GM23338 (cell line): Measurements from ENCODE around the gene IRAK2. TPM values are rescaled to one million over a fixed set of nuclear protein-coding genes. Genes with fewer than 3 reads are reported as not detected.
A peak's percentile ranks its signal among the peaks of the same experiment; 100 is the strongest.

ENCODE experiments used
- ATAC-seq: fragments of 200-7000 bp; cut with Tn5 transposase; 3 replicates; pipeline ENCODE4 v1.9.1; 2020
- DNase-seq: peaks from one replicate; pipeline ENCODE4 v3.0.0-alpha.2; 2015; ENCODE audit warnings: low spot score
- H2AFZ ChIP-seq: fragments of 200-600 bp; sonication (generic); 2 replicates; pipeline ENCODE4 v1.8.0; 2016; ENCODE audit warnings: antibody characterized with exemption, mild to moderate bottlenecking, moderate library complexity
- H3F3A ChIP-seq: fragments of 200-600 bp; sonication (generic); replicated peaks from 2 replicates; pipeline ENCODE4 v1.8.0; 2017; ENCODE audit warnings: antibody characterized with exemption, mixed run types, low read depth
- H3K27ac ChIP-seq: fragments of 200-600 bp; sonication (generic); 2 replicates; pipeline ENCODE4 v1.6.1; 2016; ENCODE audit warnings: low read depth
- H3K27me3 ChIP-seq: fragments of 200-600 bp; sonication (generic); 2 replicates; pipeline ENCODE4 v1.8.0; 2016; ENCODE audit warnings: mild to moderate bottlenecking, mixed run types, moderate library complexity; ENCODE audit not compliant: insufficient read depth
- H3K36me3 ChIP-seq: fragments of 200-600 bp; sonication (generic); 2 replicates; pipeline ENCODE4 v1.8.0; 2016; ENCODE audit warnings: mild to moderate bottlenecking; ENCODE audit not compliant: insufficient read depth
- H3K4me1 ChIP-seq: fragments of 200-600 bp; sonication (generic); 2 replicates; pipeline ENCODE4 v1.8.0; 2016; ENCODE audit warnings: mild to moderate bottlenecking, moderate library complexity; ENCODE audit not compliant: insufficient read depth
- H3K4me2 ChIP-seq: fragments of 200-600 bp; sonication (generic); 2 replicates; pipeline ENCODE4 v1.7.1; 2017; ENCODE audit warnings: mixed run types
- H3K4me3 ChIP-seq: fragments of 200-600 bp; sonication (generic); 2 replicates; pipeline ENCODE4 v1.6.1; 2016; ENCODE audit warnings: mixed run types
- H3K79me2 ChIP-seq: fragments of 200-600 bp; sonication (generic); replicated peaks from 2 replicates; pipeline ENCODE4 v1.8.0; 2017; ENCODE audit warnings: mild to moderate bottlenecking; ENCODE audit not compliant: insufficient read depth
- H3K9me2 ChIP-seq: fragments of 200-600 bp; sonication (generic); 2 replicates; pipeline ENCODE4 v1.8.0; 2017; ENCODE audit not compliant: insufficient read depth
- H4K20me1 ChIP-seq: fragments of 200-600 bp; sonication (generic); replicated peaks from 2 replicates; pipeline ENCODE4 v1.8.0; 2017; ENCODE audit warnings: mild to moderate bottlenecking; ENCODE audit not compliant: insufficient read depth
- H3K27ac Mint-ChIP-seq: 2 replicates; pipeline ENCODE4 v1.8.0; 2020; ENCODE audit warnings: inconsistent platforms, mild to moderate bottlenecking, moderate library complexity, mixed read lengths
- H3K27me3 Mint-ChIP-seq: 3 replicates; pipeline ENCODE4 v1.8.0; 2022; ENCODE audit warnings: low read depth, mild to moderate bottlenecking, moderate library complexity, mixed read lengths, inconsistent platforms; ENCODE audit not compliant: insufficient read depth, poor library complexity
- H3K36me3 Mint-ChIP-seq: 3 replicates; pipeline ENCODE4 v1.8.0; 2021; ENCODE audit warnings: low read depth, mild to moderate bottlenecking, inconsistent platforms, moderate library complexity, mixed read lengths
- H3K4me1 Mint-ChIP-seq: 3 replicates; pipeline ENCODE4 v1.8.0; 2020; ENCODE audit warnings: mild to moderate bottlenecking, inconsistent platforms, mixed read lengths
- H3K4me3 Mint-ChIP-seq: 3 replicates; pipeline ENCODE4 v1.8.0; 2021; ENCODE audit warnings: moderate library complexity, mild to moderate bottlenecking, inconsistent platforms, mixed read lengths
- H3K9me3 Mint-ChIP-seq: 3 replicates; pipeline ENCODE4 v1.8.0; 2020; ENCODE audit warnings: moderate library complexity, mild to moderate bottlenecking, inconsistent platforms, mixed read lengths
- CREB1 ChIP-seq: fragments of 250-450 bp; sonication (Bioruptor Pico); IDR thresholded peaks from 2 replicates; pipeline ENCODE4 v1.5.0; 2020; ENCODE audit warnings: low read depth, mild to moderate bottlenecking, moderate library complexity
- EZH2 ChIP-seq: fragments of 200-600 bp; sonication (generic); IDR thresholded peaks from one replicate; pipeline ENCODE4 v1.8.0; 2017; ENCODE audit warnings: antibody characterized with exemption, mild to moderate bottlenecking, low read depth; ENCODE audit not compliant: unreplicated experiment
- EZH2phosphoT487 ChIP-seq: fragments of 200-600 bp; sonication (generic); IDR thresholded peaks from one replicate; pipeline ENCODE4 v1.8.1; 2018; ENCODE audit warnings: antibody characterized with exemption; ENCODE audit not compliant: unreplicated experiment
- NANOG ChIP-seq: IDR thresholded peaks from 2 replicates; pipeline ENCODE4 v1.6.1; 2016; ENCODE audit warnings: antibody characterized with exemption, borderline replicate concordance
- POLR2AphosphoS5 ChIP-seq: IDR thresholded peaks from 2 replicates; pipeline ENCODE4 v1.6.1; 2016; ENCODE audit warnings: antibody characterized with exemption, low read depth
- STAT1 ChIP-seq: IDR thresholded peaks from one replicate; pipeline ENCODE4 v1.6.1; 2016; ENCODE audit warnings: antibody characterized with exemption; ENCODE audit not compliant: unreplicated experiment
- ZNF114 ChIP-seq: fragments of 250-450 bp; sonication (Bioruptor Pico); IDR thresholded peaks from 2 replicates; pipeline ENCODE4 v1.5.0; 2020; ENCODE audit warnings: mild to moderate bottlenecking, moderate library complexity
- ZNF331 ChIP-seq: fragments of 250-450 bp; sonication (Bioruptor Pico); IDR thresholded peaks from 2 replicates; pipeline ENCODE4 v1.5.0; 2020; ENCODE audit warnings: low read depth, mild to moderate bottlenecking, moderate library complexity
- ZNF462 ChIP-seq: fragments of 250-450 bp; sonication (Bioruptor Pico); IDR thresholded peaks from 2 replicates; pipeline ENCODE4 v1.5.0; 2020; ENCODE audit warnings: mild to moderate bottlenecking, moderate library complexity
- polyA plus RNA-seq: library from polyadenylated mRNA; unstranded; fragments of >200 nt; fragmentation: Nextera tagmentation; extraction: Ambion mirVana; gene quantifications from 2 replicates; pipeline ENCODE4 v1.2.1, GENCODE V29; 2016
- total RNA-seq: library from RNA; depleted of rRNA; stranded (reverse); fragments of >200 nt; shearing (Covaris generic); gene quantifications from 2 replicates; pipeline ENCODE4 v1.2.3, GENCODE V29; 2014
- TF ChIP-seq, protein P1 (sequence below), 2 experiments: fragments of 200-600 bp in 1 of 2; sonication (generic) in 1 of 2; conservative IDR thresholded peaks; 2 replicates each; pipeline versions ENCODE4 v1.5.1 to v1.6.1; 2016 to 2017; ENCODE audit warnings: antibody characterized with exemption in 2 of 2, low read depth in 2 of 2, mild to moderate bottlenecking in 2 of 2, moderate library complexity in 1 of 2
- TF ChIP-seq, protein P2 (sequence below): IDR thresholded peaks from one replicate; pipeline ENCODE4 v1.6.1; 2018; ENCODE audit warnings: antibody characterized with exemption; ENCODE audit not compliant: unreplicated experiment

Gene IRAK2
- total and polyA plus RNA-seq, 2 experiments from 2014 or later = 0.37 to 1.4 TPM

DNA sequence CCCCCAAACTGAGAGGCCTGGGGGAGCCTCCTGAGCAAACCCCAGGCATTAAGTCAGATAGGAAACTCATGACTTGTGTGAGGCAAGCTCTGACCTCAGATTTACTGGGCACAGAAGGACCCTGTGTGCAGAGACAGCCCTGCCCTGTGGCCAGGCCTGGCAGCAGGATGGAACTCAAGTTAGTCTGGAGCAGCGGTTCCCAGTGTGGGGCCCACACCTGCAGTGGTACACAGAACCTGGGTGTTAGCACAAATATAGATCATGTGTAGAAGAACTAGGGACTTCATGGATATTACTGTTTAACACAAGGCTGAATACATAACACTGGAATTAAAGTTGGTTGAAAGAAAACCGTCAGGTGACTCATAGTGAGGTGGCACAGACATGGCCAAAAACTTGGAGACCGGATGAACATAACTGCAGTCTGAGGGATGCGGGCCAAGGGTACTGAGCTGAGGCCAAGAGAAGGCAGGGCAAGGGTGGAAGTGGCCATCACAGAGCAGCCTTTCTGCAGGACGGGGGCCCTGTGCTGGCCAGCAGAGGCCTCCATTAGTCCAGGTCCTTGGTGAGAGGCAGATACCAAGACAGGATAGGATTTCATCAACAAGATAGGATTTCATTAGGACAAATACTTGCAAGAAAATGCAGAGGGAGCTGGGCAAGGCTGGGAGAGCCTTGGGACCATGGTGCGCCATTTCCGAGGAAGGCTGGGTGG is 40.9 kb downstream of the IRAK2 start (continued):
- TF ChIP-seq, protein P1, sequence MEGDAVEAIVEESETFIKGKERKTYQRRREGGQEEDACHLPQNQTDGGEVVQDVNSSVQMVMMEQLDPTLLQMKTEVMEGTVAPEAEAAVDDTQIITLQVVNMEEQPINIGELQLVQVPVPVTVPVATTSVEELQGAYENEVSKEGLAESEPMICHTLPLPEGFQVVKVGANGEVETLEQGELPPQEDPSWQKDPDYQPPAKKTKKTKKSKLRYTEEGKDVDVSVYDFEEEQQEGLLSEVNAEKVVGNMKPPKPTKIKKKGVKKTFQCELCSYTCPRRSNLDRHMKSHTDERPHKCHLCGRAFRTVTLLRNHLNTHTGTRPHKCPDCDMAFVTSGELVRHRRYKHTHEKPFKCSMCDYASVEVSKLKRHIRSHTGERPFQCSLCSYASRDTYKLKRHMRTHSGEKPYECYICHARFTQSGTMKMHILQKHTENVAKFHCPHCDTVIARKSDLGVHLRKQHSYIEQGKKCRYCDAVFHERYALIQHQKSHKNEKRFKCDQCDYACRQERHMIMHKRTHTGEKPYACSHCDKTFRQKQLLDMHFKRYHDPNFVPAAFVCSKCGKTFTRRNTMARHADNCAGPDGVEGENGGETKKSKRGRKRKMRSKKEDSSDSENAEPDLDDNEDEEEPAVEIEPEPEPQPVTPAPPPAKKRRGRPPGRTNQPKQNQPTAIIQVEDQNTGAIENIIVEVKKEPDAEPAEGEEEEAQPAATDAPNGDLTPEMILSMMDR (conservative IDR thresholded peaks at IDR 0.05; ENCODE audit: low read depth in 2 of 2) = no peak
- TF ChIP-seq POLR2AphosphoS5 = no peak
- TF ChIP-seq STAT1 = no peak
- TF ChIP-seq EZH2phosphoT487 = no peak

DNA sequence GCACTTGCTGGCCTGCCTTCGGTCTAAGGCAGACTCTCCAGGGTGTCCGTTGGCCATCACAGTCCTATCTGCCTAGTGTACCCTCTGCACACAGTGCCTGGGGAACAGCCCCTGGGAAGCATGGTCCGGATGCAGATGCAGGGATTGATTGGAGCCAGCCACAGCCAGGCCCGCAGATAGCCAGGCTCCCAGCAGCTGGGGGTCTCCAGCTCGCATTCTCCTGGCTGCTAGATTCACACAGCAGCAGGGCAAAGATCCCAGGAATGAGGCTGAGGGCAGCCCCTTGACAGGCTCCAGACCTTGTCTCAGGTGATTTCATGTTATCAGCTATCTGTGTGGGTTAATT is 41.4 kb downstream of the IRAK2 start:
- DNase-seq = no peak
- no peak for TF ChIP-seq EZH2
- TF ChIP-seq NANOG = no peak
- TF ChIP-seq, protein P2, sequence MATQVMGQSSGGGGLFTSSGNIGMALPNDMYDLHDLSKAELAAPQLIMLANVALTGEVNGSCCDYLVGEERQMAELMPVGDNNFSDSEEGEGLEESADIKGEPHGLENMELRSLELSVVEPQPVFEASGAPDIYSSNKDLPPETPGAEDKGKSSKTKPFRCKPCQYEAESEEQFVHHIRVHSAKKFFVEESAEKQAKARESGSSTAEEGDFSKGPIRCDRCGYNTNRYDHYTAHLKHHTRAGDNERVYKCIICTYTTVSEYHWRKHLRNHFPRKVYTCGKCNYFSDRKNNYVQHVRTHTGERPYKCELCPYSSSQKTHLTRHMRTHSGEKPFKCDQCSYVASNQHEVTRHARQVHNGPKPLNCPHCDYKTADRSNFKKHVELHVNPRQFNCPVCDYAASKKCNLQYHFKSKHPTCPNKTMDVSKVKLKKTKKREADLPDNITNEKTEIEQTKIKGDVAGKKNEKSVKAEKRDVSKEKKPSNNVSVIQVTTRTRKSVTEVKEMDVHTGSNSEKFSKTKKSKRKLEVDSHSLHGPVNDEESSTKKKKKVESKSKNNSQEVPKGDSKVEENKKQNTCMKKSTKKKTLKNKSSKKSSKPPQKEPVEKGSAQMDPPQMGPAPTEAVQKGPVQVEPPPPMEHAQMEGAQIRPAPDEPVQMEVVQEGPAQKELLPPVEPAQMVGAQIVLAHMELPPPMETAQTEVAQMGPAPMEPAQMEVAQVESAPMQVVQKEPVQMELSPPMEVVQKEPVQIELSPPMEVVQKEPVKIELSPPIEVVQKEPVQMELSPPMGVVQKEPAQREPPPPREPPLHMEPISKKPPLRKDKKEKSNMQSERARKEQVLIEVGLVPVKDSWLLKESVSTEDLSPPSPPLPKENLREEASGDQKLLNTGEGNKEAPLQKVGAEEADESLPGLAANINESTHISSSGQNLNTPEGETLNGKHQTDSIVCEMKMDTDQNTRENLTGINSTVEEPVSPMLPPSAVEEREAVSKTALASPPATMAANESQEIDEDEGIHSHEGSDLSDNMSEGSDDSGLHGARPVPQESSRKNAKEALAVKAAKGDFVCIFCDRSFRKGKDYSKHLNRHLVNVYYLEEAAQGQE = no peak
- TF ChIP-seq, protein P1 (conservative IDR thresholded peaks at IDR 0.05; ENCODE audit: low read depth in 2 of 2) = no peak
- no peak for TF ChIP-seq POLR2AphosphoS5
- no peak for TF ChIP-seq ZNF114 (CRISPR knock-in tag)
- TF ChIP-seq EZH2phosphoT487 = no peak
- TF ChIP-seq CREB1 = no peak
- no peak for TF ChIP-seq ZNF462 (CRISPR knock-in tag)
- TF ChIP-seq ZNF331 = no peak

More for the DNA sequence above, 41.4 kb downstream of the IRAK2 start:
- Histone ChIP-seq H3F3A (no peaks in the 10 kb centered on the region), H3K4me3 (no peak overlapping the region), H3K36me3 (no peaks in the 10 kb centered on the region), H2AFZ (no peak overlapping the region), H3K79me2 (no peaks in the 10 kb centered on the region), H3K4me1 (no peaks in the 10 kb centered on the region), H3K9me2 (no peaks in the 10 kb centered on the region), H4K20me1 (no peaks in the 10 kb centered on the region), H3K27ac (no peak overlapping the region), H3K27me3 (no peaks in the 10 kb centered on the region), H3K4me2 (no peak overlapping the region)
- Mint-ChIP-seq H3K4me1 (no peaks in the 10 kb centered on the region), H3K36me3 (no peaks in the 10 kb centered on the region), H3K27ac (no peak overlapping the region), H3K4me3 (no peak overlapping the region), H3K27me3 (peaks cover 5% of the 10 kb centered on the region), H3K9me3 (no peaks in the 10 kb centered on the region)
- peak; percentile 63 for ATAC-seq
